NCI-H774 (cell line): ENCODE measurements around the gene INTS2.
"Not testable (repeated sequence)": the region's sequence is repeated elsewhere in the genome, so short reads cannot be mapped to it uniquely, and the experiment has no call there.

Experiments
- DNase-seq: peaks from one replicate; lab custom pipeline; 2025; lab: John Stamatoyannopoulos, UW

Gene INTS2

GRCh38 chr17:61927208-61928100 lies at the start of gene INTS2:
TSS of gene INTS2 (minus strand) at chr17:61927982. CDS start at chr17:61926644, 1,338 bp downstream.
- DNase-seq = peak; percentile 95

GRCh38 chr17:61974115-61974514 lies 46.3 kb upstream of the INTS2 start:
- DNase-seq = no peak

- no peak for DNase-seq
These were observed 44.5 kb upstream of the INTS2 start for GRCh38 chr17:61972311-61972710.

- DNase-seq = no peak
These were observed 42.2 kb upstream of the INTS2 start for GRCh38 chr17:61970030-61970429.

GRCh38 chr17:61968757-61969156 lies 41.0 kb upstream of the INTS2 start:
- DNase-seq = no peak

- DNase-seq = no peak
These were observed 39.9 kb upstream of the INTS2 start for GRCh38 chr17:61967729-61968128.

GRCh38 chr17:61966191-61966590 lies 38.4 kb upstream of the INTS2 start:
- no peak for DNase-seq

- no peak for DNase-seq
These were observed 27.8 kb upstream of the INTS2 start for GRCh38 chr17:61955619-61956018.

GRCh38 chr17:61947367-61948078 lies 19.7 kb upstream of the INTS2 start:
- DNase-seq = no peak

GRCh38 chr17:61946359-61946758 lies 18.6 kb upstream of the INTS2 start:
- no peak for DNase-seq

- DNase-seq = no peak
These were observed 15.3 kb upstream of the INTS2 start for GRCh38 chr17:61943117-61943516.

- no peak for DNase-seq
These were observed 14.3 kb upstream of the INTS2 start for GRCh38 chr17:61942085-61942484.

- DNase-seq = no peak
These were observed 287 bp upstream of the INTS2 start for GRCh38 chr17:61928101-61928436.

GRCh38 chr17:61926826-61927207 lies 965 bp downstream of the INTS2 start:
- no peak for DNase-seq

- DNase-seq = not testable (repeated sequence)
These were observed 12.6 kb downstream of the INTS2 start for GRCh38 chr17:61915162-61915561.

- DNase-seq = no peak
These were observed 19.3 kb downstream of the INTS2 start for GRCh38 chr17:61908292-61909037.

GRCh38 chr17:61907361-61907760 lies 20.4 kb downstream of the INTS2 start:
- DNase-seq = no peak

- DNase-seq = no peak
These were observed 23.6 kb downstream of the INTS2 start for GRCh38 chr17:61904094-61904710.

- DNase-seq = no peak
These were observed 24.5 kb downstream of the INTS2 start for GRCh38 chr17:61903251-61903650.

- DNase-seq = no peak
These were observed 30.1 kb downstream of the INTS2 start for GRCh38 chr17:61897548-61898180.

- DNase-seq = no peak
These were observed 32.4 kb downstream of the INTS2 start for GRCh38 chr17:61895391-61895790.

- not testable (repeated sequence) for DNase-seq
These were observed 33.5 kb downstream of the INTS2 start for GRCh38 chr17:61894310-61894709.
